ENCODE measurements around the gene DGKD.
A peak's percentile ranks its signal among the peaks of the same experiment; 100 is the strongest.

Gene DGKD

DNA sequence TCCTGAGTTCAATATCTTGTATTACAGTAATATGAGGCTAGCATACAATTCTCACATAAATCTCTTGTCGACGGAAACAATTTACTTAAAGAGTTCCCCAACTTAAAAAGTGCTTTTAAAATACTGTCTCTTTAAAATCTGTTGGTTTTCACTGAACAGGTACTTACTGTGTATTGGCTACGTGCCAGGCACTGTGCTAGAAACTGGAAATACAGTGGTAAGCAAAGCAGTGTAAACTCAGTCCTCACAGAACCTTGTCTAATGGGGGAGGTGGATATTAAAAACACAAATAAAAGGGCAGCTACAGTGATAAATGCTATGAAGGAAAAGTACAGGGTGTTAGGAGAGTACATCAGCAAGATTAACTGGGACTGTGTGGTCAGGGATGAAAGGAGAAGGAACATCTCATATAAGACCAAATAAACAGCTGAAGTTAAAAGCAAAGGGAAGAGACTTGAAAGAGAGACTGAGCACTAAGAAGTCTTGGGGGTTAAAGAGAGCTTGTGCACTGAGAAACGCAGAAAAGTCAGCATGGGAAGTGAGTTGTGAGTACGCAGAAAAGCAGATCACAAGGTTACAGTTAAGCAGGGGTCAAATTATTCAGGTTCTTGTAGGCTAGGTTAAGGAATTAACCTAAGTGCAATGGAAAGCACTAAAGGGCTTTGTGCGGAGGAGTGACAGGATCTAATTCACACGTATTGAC, 159.8 kb downstream of the DGKD start:
- peak in 1 of 2 donors; percentile 2 for DNase-seq

DNA sequence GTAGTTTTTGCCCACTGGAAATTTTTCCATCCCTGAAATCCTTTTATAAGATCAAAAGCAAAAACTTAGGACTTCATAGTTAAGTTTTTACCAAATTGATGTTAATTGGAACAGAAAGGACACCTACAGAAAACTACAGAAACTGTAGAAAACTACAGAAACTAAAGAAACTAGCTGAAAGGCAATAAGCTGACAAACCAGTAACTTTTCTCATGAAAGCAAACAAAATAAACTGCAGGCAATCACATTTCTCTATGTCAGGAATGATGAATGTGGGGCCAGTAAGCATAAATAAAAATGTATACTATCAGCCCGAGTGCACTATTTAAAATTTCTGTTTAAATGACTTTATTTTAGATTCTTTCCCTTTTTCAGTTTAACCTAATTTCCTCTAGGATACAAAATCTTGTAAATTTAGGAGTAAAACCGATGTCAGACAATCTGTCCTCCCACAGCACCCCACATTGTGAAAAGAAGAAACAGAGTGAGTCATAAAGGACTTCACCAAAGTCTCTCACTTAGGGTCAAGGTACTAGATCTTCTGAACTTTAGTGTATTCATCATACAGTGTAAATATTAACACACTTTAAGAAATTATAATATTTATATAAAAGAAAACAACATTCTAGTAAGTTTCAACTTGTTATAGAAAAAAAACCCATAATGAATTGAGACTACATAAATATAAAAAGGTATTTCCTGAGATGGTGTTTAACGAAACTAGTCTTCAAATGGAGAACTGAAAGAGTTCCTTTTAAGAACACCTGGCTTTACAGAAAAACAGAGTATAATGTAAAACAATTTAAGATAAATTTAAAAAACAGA, 165.7 kb downstream of the DGKD start:
- DNase-seq = no peak
